DMS79 treated with DMSO at 0.1 percent for 48 hours (cell line): ENCODE results near the gene SIM2.

Experiments used
- DNase-seq: peaks from one replicate; lab custom pipeline; 2025; lab: John Stamatoyannopoulos, UW

Gene SIM2

DNA sequence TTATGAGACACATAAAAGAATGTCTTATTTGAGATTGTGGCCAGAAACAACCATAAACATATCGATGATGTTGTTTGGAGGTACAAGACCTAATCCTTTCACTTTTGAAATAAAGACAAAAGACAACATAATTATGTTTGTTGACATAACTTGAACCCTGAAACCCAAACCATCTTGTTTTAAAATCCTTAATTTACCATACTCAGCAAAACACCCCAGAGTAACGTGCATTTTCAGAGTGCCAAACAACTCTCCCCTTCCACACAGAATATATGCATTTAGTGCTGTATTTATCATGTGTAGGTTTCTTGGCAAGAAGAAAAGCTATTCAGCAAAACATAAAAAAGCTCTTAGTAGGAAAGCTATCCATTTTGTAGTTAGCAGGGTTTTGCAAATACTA, 17.5 kb downstream of the SIM2 start:
- DNase-seq: no peak

DNA sequence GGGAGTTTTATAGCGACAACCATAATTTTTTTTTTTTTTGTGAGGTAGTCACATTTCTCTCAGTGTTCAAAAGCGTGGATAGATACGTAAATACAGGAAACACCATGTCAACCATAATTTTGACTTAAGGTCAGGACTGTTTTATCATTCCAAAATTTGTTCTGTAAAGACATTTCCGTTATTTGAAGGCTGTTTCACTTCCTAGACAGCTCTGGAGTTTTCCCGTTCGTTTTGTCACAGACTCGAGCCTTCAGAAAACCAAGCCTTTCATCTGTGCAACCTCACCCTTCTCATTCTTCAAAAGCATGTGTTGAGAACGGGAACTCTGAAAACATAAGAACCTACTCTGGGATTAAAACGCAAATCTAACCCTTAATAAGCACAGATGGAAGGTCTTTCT, 17.9 kb downstream of the SIM2 start:
- DNase-seq: no peak

DNA sequence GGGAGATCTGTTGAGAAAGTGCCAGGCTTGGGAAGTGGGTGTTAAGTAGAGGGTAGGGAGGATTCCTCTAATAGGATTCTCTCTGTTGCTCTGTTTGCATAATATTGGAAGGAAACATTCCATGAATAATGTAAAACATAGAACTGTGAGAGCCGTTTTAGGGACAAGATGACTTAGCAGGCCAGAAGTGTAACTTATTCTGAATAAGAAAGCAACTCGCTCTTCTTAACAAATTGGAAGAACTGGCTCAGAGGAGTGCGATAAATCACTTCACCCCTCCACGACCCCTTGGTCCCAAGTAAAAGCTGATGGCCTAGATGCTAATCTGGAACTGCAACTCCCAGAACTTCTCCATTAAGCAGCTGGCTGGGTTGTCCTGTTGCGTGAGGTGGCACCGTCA, 19.1 kb downstream of the SIM2 start:
- no peak for DNase-seq

DNA sequence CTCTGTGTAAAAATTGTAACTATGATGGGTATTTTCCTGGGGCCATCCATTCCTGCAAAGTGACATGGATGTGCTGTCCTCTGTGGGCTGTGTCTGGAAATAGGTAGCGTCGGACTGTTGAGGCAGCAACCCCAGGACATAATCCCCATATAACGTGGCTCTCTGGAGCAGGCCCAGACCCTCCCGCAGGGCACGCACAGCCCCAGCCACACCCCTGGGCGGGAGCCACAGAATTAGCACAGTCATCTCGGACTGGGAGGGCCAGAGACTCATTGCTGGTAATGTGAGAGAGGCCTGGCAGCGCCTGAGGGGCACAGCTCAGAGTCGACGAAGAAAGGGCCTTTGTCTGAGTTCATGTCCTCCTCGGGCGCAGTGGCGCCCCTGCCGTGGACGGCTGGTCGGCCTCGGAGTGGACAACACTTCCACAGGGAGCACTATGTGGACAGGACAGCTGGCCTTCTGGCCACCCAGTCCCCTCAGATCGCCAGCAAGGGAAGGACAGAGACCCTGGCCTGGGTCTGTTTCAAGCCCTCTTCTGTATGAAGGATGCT, 20.1 kb downstream of the SIM2 start:
- DNase-seq: no peak

DNA sequence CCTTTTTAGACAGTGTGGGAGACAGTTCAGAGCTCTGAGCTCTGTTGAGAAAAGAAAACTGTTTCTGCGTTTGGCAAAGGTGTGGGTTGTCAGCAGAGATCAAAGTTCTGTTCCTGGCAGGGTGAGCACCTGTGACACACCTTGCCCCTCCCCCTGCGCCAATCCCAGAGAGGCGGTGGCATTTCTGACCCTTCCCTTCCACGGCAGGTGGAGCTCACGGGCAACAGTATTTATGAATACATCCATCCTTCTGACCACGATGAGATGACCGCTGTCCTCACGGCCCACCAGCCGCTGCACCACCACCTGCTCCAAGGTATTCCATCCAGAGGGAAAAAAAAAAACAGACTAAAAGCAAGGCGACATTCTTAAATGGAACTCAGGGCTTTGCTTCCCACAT, 20.7 kb downstream of the SIM2 start:
- no peak for DNase-seq

DNA sequence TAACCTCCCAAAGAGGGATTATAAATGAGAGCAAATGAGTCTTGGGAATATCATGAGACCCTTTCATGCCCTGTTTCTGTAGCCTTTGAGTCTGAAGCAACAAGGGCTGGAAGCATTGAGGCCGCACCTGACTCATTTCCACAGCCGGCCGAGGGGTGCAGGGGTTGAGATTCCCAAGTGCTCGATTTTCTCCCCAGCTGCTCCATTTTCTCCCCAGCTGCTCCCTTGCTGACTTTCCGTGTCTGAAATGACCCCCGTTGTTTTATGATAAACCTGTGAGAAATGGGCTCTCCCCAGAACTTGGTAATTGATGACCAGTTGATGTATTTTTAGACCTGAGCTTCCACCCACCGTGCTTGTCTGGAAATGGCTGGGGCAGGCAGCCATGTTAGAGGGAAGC, 22.9 kb downstream of the SIM2 start:
- no peak for DNase-seq

DNA sequence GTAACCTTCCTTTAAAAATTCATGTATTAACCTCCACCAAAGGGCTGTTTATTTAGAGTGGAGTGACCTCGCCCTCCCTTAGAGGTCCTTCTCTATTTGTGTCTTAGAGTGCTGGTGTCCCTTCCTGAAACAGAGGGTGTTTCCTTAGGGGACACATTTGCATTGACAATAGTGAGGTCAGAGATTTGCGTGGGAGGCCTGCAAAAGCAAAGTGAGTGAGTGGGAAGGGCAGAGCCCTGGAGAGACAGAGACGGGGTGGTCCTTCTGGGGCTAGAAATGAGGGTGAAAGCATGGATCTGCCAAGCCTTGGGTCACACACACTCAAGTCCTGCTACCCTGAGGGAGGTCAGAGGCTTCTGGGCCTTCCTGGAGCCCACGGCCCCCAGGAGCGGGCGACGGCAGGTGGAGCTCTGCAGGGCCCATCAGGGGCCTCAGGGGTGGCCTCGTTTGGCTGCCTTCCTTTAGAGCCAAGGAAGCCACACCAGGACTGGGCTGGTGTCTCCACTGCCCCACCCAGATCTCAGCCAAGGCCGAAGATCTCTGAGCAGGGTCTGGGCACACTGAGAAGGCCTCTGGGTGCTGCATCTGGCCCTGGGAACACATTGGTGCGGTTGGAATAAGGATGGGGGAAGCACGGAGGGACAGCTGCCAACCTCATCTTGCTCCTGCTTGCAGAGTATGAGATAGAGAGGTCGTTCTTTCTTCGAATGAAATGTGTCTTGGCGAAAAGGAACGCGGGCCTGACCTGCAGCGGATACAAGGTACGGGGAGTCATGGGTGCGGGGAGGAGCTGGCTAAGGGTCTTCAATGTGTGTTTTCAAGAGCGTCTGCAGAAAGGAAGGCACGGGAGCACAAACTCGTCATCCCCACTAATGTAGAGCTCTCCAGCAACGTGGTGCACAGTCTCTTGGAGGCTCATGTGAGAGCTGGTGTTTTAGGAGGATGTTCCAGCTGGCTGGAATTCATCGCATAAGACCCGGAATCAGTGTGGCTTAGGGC, 23.8 kb downstream of the SIM2 start:
- no peak for DNase-seq

DNA sequence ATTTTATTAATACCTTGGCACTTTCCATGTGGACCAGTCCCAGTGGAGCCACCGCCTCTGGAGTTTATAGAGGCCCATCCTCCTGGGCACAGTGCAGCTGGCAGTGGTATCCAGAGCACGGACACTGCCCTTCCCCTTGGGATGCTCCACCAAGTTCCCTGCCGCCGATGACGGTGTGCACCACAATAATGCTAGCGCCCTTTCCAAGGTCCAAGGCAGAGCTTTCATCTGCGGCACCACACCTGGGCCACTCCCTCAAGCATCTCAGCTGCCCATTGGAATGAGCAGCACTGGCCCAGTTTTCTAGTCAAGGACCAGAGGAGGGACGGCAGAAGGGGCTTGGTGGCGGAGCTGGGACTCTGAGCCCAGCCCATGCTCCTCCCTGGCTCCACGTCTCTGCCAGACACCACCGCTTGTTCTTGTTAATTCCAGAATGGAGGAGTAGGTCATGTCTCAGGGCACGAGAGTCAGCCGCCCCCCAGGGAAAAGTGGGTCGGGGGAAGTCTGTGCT, 24.5 kb downstream of the SIM2 start:
- no peak for DNase-seq

DNA sequence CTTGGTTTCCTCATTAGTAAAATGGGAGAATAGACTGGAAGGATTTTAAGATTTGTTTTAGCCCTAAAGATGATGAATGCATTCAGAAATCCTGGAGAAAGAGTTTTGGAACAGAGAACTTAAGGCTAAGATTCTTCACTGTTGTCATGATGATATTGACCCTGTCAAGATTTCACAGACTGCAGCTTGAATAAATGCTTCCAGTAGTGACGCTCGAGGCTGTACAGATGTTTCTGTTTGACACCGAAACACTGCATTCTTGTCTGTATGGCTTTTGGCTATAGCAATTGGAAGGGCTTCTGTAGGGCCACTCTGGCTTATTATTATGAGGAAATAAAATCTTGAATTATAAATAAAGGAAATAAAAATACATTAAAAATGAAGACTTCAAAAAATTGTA, 25.7 kb downstream of the SIM2 start:
- DNase-seq: no peak

DNA sequence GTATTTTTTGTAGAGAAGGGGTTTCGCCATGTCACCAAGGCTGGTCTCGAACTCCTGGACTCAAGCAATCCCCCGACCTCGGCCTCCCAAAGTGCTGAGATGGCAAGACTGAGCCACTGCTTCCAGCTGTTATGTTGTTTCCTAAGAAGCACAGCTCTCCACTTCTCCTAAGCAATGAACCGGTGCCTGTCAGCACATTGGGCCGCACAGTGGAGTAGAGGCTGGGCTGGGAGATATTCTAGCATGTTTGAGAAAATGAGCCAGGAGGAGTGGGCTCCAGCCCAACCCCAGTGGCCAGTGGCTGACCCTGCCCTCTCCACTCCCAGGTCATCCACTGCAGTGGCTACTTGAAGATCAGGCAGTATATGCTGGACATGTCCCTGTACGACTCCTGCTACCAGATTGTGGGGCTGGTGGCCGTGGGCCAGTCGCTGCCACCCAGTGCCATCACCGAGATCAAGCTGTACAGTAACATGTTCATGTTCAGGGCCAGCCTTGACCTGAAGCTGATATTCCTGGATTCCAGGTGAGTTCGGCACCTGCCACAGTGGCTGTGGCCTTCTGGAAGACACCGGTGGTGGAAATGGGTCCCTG, 27.0 kb downstream of the SIM2 start:
- no peak for DNase-seq

DNA sequence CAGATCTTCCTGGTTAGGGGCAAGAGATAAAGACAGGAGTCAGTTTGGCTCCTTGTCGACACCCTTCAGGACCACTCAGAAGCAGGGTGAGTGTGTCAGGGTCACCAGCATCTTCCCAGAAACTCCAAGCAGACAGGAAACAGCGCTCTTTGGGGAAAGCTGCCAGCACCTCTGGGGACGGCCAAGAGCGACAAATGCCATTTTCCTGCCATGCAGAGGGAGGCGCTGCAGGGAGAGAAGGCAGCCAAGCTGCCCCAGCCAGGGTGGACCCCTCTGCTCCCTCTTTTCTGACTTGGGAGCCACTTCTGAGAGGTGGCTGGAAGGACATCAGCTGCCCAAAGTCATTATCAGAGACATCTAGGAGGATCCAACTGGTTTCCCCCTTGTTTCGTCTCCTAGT, 29.0 kb downstream of the SIM2 start:
- no peak for DNase-seq

DNA sequence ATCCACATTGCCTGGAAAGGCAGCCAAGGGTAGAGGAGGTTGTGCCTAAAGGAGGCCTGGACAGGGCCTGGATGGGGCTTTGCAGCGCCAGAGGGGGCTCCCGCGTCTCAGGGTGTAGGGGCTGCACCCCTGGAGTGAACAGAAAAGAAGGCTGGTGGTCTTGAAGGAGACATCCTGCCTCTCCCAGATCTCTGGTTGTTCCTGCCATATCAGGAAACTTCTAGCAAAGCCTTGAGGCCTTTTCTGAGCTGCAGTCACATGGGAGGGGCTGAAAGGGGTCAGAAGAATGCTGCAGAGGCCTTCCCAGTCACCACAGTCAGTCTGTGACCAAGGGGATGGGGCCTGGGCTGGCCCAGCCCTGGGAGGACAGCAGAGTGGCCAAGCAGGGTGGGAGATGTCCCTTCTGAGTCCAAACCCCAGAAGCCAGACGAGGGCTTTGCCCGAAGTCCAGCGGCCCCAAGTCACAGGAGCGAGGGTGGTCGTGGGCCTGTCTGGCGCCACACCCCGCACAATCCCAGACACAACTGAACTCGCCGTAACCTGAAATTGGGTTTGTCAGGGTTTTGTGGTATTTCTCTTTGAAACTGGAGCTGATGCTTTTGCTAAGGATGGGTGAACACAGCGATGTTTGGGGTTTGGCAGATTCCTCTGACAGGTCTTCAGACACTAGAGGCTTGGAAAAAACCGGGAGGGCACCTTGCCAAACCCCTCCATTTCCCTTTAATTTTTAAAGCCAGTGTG, 29.6 kb downstream of the SIM2 start:
- no peak for DNase-seq

DNA sequence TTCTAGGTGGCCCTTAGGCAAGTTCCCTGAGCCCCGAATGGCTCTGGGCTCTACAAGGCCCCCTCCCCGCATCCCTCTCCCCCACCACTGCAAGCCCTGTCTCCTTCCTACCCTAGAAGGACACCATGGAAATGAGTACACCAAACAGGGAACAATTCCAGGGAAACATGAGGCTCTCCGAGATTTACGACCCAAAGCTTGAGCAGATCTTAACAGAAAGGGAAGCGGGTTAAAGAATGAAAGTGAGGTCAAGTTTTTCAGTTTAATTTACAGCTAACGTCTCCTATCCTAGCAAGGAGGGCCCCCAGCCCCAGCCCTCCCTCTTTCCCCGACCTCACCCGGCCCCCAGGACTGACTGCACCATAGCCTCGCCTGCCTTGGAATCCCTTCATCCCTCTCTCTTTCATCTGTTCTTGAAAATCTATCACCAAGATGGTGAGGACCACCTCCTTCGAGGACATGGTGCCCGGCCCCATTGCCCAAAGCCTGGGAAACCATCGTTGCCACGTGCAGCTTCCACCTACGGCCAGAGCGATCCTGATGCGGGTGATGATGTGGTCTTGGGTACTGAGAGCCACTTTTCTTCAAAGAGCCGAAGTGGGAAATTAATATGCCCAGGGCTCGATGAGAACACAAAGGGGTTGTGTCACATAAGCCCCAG, 30.5 kb downstream of the SIM2 start:
- no peak for DNase-seq

DNA sequence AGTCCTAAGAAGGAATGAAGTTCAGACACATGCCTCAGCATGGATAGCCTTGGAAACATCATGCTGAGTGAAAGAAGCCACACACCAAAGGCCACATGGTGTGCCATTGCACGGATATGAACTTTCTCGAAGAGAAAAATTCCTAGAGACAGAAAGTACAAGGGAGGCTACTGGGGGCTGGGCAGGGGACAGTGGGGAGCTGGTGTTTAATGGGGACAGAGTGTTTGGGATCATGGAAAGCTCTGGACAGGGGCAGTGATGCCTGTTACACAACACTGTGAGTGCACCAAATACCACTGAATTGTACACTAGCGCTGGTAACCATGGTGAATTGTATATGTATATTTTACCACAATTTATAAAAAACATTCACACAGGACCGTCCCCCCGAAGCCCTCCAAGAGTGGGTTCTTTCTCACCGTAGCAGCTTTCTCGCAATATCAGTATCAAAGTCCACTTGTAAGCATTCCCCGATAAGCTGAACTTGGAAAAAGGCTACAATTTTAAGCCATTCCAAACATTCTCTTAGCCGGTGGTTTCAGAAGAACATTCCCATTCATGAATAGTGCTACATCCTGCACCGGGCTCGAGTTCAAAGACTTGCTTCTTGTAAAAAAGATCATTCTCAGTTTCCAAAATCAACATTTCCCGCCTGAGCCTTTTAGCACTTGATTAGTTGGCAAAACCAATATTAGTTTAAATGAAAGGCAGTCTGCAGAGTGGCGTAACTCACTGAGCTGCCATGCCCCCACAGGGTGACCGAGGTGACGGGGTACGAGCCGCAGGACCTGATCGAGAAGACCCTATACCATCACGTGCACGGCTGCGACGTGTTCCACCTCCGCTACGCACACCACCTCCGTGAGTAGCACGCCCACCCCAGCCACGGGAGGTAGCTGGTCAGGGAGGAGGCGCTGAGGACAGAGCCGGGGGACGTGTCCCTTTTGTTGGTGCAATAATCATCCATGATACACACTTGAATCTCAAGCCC, 31.7 kb downstream of the SIM2 start:
- DNase-seq: no peak

DNA sequence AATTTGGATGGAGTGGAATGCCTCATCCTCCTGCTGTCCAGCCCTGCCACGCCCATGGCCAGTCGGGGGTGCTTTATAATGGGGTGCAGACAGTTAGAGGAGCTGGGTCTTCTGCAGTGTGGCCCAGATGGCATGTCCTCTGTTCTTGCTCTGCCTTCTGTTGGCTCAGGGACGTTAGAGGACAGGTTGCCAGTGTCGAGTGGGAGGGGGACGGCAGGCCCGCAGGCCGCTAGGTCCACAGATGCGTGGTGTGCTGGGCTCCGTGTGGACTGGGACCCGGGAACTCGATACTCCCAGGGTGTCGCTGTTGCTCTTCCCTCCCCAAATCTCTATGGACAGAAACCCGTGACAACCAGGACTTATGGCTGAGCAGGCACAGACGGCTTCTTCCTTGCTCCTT, 33.3 kb downstream of the SIM2 start:
- DNase-seq: no peak

DNA sequence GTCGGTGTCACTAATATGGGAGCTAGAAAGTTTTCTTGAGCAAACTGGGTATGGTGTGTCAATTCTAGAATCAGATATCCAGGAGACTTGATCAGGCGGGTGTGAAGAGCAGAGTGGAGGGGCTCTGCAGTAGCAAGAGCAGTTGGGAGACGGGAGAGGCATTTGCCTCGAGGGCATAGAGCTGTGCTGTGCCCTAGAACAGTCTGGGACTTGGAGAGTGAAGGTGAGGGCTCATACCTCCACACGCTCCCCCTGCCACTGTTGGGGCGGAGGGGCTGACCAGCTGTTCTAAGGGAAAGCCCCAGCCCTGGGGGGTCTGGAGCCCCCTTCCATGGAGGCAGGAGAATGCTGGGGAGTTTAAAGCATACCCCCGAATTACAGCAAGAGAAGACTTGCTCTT, 33.8 kb downstream of the SIM2 start:
- no peak for DNase-seq

DNA sequence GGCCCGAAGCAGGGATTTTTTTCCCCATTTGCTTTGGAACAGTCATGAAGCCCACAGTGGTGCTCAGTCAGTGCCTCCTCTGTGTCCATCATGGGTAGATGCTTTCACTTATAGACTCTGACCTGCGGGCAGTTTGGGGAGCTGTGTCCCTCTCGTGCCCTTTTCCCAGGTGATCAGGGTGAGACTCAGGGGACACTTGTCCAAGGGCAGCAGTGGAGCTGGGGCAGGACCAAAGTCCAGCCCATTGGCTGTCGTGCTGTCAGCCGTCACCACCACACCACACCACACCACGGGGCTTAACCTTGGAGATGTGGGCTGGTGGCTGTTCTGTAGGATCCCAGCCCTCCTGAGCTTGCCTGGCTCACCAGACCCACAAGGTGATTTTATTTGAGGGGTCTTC, 34.9 kb downstream of the SIM2 start:
- no peak for DNase-seq

DNA sequence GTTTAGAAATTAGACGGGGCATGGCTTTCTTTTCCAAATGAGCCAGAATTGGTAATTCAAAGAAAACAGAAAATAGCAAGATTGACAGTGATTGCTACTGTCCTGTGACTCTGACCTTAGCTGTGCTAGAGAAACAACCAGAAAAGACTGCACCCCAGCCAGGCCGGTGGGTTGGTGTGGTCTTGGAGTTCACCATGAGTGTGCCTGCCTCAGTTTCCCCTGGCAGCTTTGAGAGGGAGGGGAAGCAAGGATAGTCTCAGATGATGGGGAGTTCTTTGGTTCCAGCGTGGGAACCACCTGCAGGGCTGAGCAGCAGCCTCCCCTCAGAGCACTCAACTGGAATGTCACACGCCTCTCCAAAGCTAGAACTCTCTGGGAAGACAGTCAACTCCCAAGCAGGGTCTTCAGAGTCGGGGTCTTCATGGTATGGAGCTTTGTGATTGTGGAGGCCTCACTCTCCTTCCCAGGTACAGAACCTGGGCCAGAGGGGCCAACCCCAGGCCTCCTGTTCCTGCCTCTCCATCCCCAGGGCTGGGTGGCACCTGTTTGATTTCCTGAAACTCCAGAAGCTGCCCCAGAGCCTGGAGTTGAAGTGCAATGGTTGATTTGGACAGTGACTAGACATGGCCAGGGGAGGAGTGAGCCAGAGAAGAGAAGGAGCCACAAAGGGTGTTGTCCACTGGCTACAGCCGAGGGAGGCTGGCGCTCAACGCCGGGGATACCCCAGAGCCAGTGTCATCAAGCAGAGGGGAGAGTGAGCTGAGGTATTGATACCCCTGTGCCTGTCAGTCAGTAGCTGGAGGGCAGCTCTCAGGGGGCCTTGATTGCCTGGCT, 35.7 kb downstream of the SIM2 start:
- DNase-seq: no peak

DNA sequence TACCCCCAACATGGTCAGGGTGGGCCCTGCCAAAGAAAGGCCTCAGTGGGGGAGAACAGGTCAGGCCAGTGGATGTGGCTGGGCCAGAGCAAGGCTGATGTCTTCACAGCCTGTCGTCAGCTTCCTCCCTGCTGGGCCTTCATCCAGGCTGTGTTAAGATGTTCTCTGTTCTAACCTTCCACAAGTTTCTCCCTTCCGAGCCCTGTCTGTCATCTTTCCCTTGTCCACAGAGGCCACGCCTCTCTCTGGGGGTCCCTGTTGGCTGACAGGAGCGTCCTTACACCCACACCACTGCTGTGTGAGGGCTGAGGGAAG, 36.2 kb downstream of the SIM2 start:
- DNase-seq: no peak
